Keratinocyte (primary cell): ENCODE measurements around the gene LGALS16. TPM values are rescaled to one million over a fixed set of nuclear protein-coding genes. Genes with fewer than 3 reads are reported as not detected.

ENCODE experiments used
- DNase-seq: peaks from one replicate; pipeline ENCODE4 v3.0.0-alpha.2; 2011; ENCODE audit warnings: low read depth, missing footprints, low spot score
- FAIRE-seq: peaks from 2 replicates; lab custom pipeline; 2011; peaks lifted over from hg19 to GRCh38; lab: Jason Lieb, UNC
- H2AFZ ChIP-seq: 2 replicates; pipeline ENCODE4 v1.6.0; 2012; ENCODE audit warnings: low read length, control low read depth, inconsistent platforms; ENCODE audit not compliant: control insufficient read depth
- H3K27ac ChIP-seq: 2 replicates; pipeline ENCODE4 v1.5.1; 2011; ENCODE audit warnings: low read length; ENCODE audit not compliant: control insufficient read depth, insufficient read depth
- H3K27me3 ChIP-seq: 3 replicates; pipeline ENCODE4 v1.6.0; 2011; ENCODE audit warnings: low read length; ENCODE audit not compliant: control insufficient read depth, insufficient read depth; ENCODE audit errors: extremely low read depth
- H3K36me3 ChIP-seq, 2 experiments: 2 replicates in 1 of 2; 3 replicates in 1 of 2; pipeline ENCODE4 v1.5.1; 2011; ENCODE audit warnings: low read length in 2 of 2, mild to moderate bottlenecking in 1 of 2; ENCODE audit not compliant: control insufficient read depth in 2 of 2, insufficient read depth in 2 of 2; ENCODE audit errors: extremely low read depth in 1 of 2
- H3K4me1 ChIP-seq: 3 replicates; pipeline ENCODE4 v1.5.1; 2011; ENCODE audit warnings: low read length; ENCODE audit not compliant: control insufficient read depth, insufficient read depth; ENCODE audit errors: extremely low read depth
- H3K4me2 ChIP-seq: 3 replicates; pipeline ENCODE4 v1.6.0; 2011; ENCODE audit warnings: low read depth, low read length; ENCODE audit not compliant: control insufficient read depth, insufficient read depth; ENCODE audit errors: extremely low read depth
- H3K4me3 ChIP-seq, 3 experiments: fragments of 200-600 bp in 1 of 3; sonication (generic) in 1 of 3; 2 replicates in 2 of 3; 3 replicates in 1 of 3; pipeline ENCODE4 v1.5.1; 2011 to 2016; ENCODE audit warnings: low read length in 3 of 3, mild to moderate bottlenecking in 3 of 3, control low read depth in 2 of 3, inconsistent platforms in 1 of 3, low read depth in 1 of 3, mixed read lengths in 1 of 3, mixed run types in 1 of 3, moderate library complexity in 1 of 3; ENCODE audit not compliant: control insufficient read depth in 2 of 3, insufficient read depth in 2 of 3; ENCODE audit errors: extremely low read depth in 1 of 3
- H3K79me2 ChIP-seq: 2 replicates; pipeline ENCODE4 v1.6.0; 2012; ENCODE audit warnings: low read length; ENCODE audit not compliant: control insufficient read depth, insufficient read depth
- H3K9ac ChIP-seq: 3 replicates; pipeline ENCODE4 v1.6.0; 2011; ENCODE audit warnings: low read length; ENCODE audit not compliant: control insufficient read depth, insufficient read depth; ENCODE audit errors: extremely low read depth
- H3K9me1 ChIP-seq: 3 replicates; pipeline ENCODE4 v1.6.0; 2011; ENCODE audit warnings: low read length; ENCODE audit not compliant: control insufficient read depth, insufficient read depth; ENCODE audit errors: extremely low read depth
- H3K9me3 ChIP-seq: 2 replicates; pipeline ENCODE4 v1.5.1; 2012; ENCODE audit warnings: low read depth, low read length; ENCODE audit not compliant: control insufficient read depth
- H4K20me1 ChIP-seq: 3 replicates; pipeline ENCODE4 v1.6.0; 2011; ENCODE audit warnings: low read length; ENCODE audit not compliant: control insufficient read depth, insufficient read depth; ENCODE audit errors: extremely low read depth
- EZH2 ChIP-seq: IDR thresholded peaks from one replicate; pipeline ENCODE4 v1.6.1; 2012; ENCODE audit warnings: inconsistent platforms, mild to moderate bottlenecking, low read length, moderate library complexity
- dilution Hi-C: fragments of 300-500 bp; cut with MboI; formaldehyde crosslinking; loops from one replicate; pipeline ENCODE4 v1.7.0; 2020; ENCODE audit warnings: low sequenced_read_pairs; ENCODE audit not compliant: extremely low pct_ligation_motif_present
- polyA plus RNA-seq, 5 experiments: library from polyadenylated mRNA; depleted of rRNA in 3 of 5; stranded (reverse) in 3 of 5; stranded (forward) in 1 of 5; unstranded in 1 of 5; fragments of >200 nt; gene quantifications; 1 replicate in 1 of 5; 2 replicates in 3 of 5; 3 replicates in 1 of 5; pipeline versions ENCODE4 v1.2.1 to v1.2.3, GENCODE V29; 2011 to 2012; ENCODE audit warnings: missing spikeins in 2 of 5, low read depth in 1 of 5, low replicate concordance in 1 of 5
- TF ChIP-seq, protein P1 (sequence below), 3 experiments: IDR thresholded peaks in 1 of 3; conservative IDR thresholded peaks in 1 of 3; optimal IDR thresholded peaks in 1 of 3; 2 replicates in 2 of 3; 3 replicates in 1 of 3; pipeline versions ENCODE3 to v1.5.1; 2011; ENCODE audit warnings: low read length in 3 of 3, mild to moderate bottlenecking in 3 of 3, moderate library complexity in 2 of 3, control low read depth in 1 of 3, inconsistent platforms in 1 of 3; ENCODE audit not compliant: insufficient read depth in 2 of 3; ENCODE audit errors: extremely low read depth in 1 of 3

LGALS16 gene
- polyA plus RNA-seq, 1 donor (not counting 4 experiments of a cell fraction or from before 2014, with no cell fraction given), result not detected

DNA sequence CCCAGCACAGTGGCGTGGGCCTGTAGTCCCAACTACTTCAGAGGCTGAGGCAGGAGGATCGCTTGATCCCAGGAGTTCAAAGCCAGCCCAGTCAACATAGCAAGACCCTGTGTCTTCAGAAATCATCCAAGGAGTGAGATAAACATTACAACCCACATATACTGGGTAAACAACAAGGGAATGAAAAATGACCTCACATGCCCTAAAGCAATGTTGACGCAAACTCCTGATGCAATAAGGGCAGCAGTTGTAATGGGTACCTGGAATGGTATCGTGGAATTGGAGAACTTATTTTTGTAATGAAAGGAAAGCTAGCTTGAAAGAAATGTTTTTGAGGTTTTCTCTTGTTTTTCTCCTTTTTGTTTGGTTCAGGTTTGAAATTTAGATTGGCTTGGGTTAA is 24.5 kb upstream of the LGALS16 start:
- no peak overlapping the region for H3K27ac ChIP-seq
- FAIRE-seq (no peak), DNase-seq (no peak)
- dilution Hi-C loops, result no loop called here
- H3K9ac ChIP-seq, result no peak overlapping the region
- no peaks in the 10 kb centered on the region for H3K27me3 ChIP-seq
- H4K20me1 ChIP-seq, result no peaks in the 10 kb centered on the region
- H2AFZ ChIP-seq, result no peak overlapping the region
- no peak for TF ChIP-seq EZH2
- TF ChIP-seq, protein P1, sequence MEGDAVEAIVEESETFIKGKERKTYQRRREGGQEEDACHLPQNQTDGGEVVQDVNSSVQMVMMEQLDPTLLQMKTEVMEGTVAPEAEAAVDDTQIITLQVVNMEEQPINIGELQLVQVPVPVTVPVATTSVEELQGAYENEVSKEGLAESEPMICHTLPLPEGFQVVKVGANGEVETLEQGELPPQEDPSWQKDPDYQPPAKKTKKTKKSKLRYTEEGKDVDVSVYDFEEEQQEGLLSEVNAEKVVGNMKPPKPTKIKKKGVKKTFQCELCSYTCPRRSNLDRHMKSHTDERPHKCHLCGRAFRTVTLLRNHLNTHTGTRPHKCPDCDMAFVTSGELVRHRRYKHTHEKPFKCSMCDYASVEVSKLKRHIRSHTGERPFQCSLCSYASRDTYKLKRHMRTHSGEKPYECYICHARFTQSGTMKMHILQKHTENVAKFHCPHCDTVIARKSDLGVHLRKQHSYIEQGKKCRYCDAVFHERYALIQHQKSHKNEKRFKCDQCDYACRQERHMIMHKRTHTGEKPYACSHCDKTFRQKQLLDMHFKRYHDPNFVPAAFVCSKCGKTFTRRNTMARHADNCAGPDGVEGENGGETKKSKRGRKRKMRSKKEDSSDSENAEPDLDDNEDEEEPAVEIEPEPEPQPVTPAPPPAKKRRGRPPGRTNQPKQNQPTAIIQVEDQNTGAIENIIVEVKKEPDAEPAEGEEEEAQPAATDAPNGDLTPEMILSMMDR (optimal IDR thresholded peaks at IDR 0.05 in 1 of 3, IDR thresholded peaks at IDR 0.05 in 1 of 3, conservative IDR thresholded peaks at IDR 0.05 in 1 of 3; ENCODE audit: extremely low read depth in 1 of 3, insufficient read depth in 2 of 3, low read length in 3 of 3), result no peak
- H3K36me3 ChIP-seq, result no peaks in the 10 kb centered on the region
- H3K4me2 ChIP-seq, result no peak overlapping the region
- no peaks in the 10 kb centered on the region for H3K4me1 ChIP-seq
- H3K9me3 ChIP-seq, result no peaks in the 10 kb centered on the region
- H3K79me2 ChIP-seq, result no peaks in the 10 kb centered on the region
- no peak overlapping the region for H3K4me3 ChIP-seq
- H3K9me1 ChIP-seq, result no peaks in the 10 kb centered on the region

DNA sequence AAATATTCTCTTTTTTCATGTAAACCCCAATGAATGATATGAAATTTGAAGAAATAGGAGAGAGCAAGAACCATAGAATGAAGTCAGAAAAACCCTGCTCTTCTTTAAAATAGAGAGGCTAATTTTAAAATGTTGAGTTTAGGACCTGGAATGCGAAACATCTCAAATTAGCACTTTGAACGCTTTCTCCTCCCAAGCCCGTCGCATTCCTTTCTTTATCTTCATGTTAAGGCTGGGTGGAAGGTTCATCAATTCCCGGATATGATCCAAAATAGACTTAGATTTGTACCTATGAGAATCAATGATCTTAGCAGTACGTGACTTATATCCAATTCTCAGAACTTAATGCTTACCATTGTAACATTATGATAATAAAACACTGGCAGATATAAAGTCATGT is 24.1 kb upstream of the LGALS16 start:
- FAIRE-seq (peak; percentile 20), DNase-seq (no peak)
- Histone ChIP-seq H3K27me3 (no peaks in the 10 kb centered on the region), H3K9ac (no peak overlapping the region), H3K36me3 (no peaks in the 10 kb centered on the region), H4K20me1 (no peaks in the 10 kb centered on the region), H2AFZ (no peak overlapping the region), H3K9me1 (no peaks in the 10 kb centered on the region), H3K79me2 (no peaks in the 10 kb centered on the region), H3K9me3 (no peaks in the 10 kb centered on the region), H3K4me3 (no peak overlapping the region), H3K27ac (no peak overlapping the region), H3K4me1 (no peaks in the 10 kb centered on the region), H3K4me2 (no peak overlapping the region)
- TF ChIP-seq, protein P1 (optimal IDR thresholded peaks at IDR 0.05 in 1 of 3, IDR thresholded peaks at IDR 0.05 in 1 of 3, conservative IDR thresholded peaks at IDR 0.05 in 1 of 3; ENCODE audit: extremely low read depth in 1 of 3, insufficient read depth in 2 of 3, low read length in 3 of 3), result no peak
- TF ChIP-seq EZH2, result no peak
- dilution Hi-C loops, result no loop called here
